SW 1271 (cell line): ENCODE results near the gene LAG3.
A peak's percentile ranks its signal among the peaks of the same experiment; 100 is the strongest.

Experiments
- DNase-seq, 2 experiments: peaks; one replicate each; lab custom pipeline; 2025; lab: John Stamatoyannopoulos, UW

Gene LAG3

DNA sequence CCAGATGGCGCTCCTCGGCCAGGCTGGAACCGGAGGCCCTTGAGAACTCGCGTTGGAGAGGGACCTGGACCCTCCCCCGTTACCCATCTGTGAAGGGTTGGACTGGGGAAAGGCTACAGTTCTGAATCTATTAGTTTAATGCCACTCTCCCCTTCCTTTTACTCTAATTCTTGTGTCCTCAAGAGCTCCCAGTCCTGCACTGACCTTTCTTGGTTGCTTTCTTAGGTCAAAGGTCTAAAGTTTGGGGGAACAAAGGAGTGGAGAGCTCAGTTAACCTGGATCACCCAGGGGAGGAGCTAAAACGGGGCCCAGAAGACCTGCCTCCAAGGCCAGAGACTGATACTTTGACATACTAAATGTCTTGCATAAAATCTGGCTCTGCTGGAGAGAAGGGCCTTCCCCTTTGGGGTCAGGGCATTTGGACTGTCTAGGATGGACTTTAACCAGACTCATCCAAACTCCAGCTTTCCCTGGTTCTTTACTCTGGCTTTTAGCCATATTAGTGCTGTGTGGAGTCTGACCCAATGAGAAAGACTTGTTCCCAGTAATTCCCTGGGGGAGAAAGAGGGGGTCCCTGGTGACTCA lies 18.5 kb upstream of the LAG3 start:
- no peak for DNase-seq

DNA sequence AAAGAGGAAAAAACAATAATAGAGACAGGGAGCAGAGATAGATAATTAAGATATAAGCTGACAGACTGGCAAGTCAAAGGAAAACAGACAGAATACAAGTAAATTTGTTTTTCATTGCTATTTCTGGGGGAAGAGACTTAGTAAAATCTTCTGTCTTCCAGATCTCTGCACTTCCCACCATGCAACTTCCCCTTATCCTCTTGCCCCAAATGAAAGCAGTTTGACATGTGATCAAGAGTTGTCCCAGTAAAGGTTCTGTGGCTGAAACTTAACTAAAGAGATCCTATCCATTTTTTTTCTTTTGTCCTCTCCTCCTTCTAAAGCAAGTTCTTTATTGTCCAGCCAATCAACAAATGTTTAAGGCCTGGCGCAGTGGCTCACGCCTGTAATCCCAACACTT lies 17.9 kb upstream of the LAG3 start:
- DNase-seq = no peak

DNA sequence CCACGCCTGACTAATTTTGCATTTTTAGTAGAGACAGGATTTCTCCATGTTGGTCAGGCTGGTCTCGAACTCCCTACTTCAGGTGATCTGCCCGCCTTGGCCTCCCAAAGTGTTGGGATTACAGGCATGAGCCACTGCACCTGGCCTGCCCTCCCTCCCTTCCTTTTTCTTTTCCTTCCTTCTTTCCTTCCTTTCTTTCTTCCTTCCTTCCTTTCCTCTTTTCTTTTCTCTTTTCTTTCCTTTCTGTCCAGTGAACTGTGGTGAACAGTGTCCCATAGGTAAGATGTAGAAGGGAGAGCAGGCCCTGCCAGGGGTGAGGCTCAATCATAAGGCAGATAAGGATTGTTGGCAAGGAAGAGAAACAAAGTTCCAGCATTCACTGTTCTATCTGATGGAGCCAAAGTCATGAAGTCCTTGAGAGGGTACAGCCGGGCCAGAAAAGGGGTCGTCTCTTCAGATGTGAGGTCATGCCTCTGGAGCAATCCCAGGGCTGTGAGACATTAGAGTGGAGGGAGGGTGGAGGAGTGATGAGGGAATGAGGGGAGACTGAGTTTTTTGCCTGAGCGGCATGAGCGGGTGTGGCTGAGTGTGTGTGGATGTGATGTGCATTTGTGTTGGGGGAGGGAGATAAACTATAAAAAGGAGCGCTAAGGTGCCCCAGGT lies 15.2 kb upstream of the LAG3 start:
- DNase-seq = no peak

DNA sequence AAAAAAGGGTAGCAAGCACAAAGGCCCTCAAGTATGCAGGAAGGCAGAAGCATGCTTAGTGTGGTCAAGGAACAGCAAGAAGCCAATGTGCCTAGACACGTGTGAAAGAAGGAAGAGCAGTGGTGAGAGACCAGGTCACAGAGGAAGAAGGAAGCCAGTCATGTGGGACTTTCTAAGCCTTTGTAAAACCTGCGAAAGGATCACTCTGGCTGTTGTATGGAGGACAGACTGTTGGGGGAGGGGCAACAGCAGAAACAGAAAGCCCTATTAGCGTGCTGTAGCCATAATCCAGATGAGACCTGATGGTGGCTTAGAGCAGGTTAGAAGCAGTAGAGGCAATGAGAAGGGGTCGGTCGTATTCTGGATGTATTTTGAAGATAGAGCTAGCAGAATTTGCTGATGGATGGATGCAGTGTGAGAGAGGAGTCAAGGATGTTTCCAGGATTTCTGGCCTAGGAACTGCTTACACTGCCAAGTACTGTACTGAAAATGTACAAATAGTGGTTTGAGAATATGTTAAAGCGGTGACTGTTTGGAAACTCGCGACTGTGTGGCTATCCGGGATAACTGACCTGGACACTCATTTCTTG lies 13.7 kb upstream of the LAG3 start:
- DNase-seq = no peak

DNA sequence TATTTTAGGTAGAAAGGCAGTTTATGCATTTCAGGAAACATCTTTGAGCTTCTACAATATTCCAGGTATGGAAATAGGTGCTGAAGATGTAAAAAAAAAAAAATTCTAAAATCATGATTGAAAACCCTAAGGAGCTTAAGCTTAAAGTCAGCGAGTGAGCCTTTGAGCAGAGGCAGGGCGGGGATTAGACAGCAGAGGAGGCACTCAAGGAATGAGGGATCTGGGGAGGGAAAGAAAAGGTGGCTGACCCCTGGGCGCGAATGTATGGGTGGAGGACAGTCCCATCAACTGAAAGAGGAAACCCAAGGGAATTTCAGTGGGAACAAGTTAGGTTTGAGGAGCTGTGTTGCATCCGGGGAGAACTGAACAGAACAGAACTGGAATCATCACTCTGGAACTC lies 12.6 kb upstream of the LAG3 start:
- DNase-seq = no peak

DNA sequence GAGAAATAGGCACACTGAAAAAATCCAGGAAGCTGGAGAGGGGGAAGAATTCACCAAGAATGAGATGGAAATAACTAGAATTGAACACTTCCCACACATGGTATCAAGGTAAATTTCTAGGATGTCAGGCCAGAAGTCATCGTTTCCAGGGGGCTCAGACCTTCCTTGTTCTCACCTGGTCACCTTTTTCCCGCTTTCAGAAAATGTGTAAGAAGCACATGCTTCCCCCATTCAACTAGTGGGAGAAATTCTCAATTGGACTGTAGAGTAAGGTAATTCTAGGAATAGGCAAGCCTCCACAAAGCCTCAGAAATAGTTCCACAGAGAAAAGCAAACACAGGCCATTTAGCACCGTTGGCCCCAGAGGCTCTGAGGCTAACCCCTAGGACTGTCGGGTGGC lies 8.9 kb upstream of the LAG3 start:
- no peak for DNase-seq

DNA sequence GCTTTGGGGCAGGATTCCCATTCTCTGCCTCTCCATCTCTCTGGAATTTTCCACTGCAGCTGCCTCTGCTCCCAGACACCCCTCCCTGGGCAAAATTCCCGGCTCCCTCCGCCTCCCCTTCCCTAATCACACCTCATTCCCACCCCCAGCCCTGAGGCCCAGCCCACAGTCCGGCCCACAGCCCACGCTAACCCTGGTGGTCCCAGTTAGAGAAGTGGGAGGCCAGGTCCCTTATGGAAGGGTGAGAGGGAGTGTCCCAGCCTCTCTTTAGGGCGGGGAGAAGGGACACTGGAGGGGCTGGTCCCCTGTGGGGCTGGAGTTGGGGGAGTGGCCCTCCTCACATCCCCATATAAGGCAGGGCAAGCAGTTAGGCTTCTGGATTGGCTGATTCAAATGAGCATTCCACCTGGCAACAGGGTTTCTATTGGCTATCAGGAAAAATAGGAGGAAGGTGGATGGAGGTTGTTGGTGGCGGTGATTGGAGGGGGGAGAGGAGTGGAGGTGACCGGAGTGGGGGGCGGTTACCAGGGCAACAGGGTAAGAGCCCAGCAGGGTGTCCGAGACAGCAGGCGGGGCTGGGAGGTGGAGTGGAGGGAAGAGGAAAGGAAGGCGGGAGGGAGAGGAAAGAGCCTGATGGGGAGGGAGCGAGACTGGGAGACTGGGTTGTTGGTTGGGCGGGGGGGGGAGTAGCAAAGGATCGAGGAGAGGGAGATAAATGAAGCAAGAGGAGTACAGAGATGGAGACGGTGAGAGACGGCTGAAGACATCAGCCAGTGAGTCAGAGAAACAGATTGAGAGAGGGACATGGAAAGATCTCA lies 8.1 kb upstream of the LAG3 start:
- DNase-seq = peak; percentile 100

DNA sequence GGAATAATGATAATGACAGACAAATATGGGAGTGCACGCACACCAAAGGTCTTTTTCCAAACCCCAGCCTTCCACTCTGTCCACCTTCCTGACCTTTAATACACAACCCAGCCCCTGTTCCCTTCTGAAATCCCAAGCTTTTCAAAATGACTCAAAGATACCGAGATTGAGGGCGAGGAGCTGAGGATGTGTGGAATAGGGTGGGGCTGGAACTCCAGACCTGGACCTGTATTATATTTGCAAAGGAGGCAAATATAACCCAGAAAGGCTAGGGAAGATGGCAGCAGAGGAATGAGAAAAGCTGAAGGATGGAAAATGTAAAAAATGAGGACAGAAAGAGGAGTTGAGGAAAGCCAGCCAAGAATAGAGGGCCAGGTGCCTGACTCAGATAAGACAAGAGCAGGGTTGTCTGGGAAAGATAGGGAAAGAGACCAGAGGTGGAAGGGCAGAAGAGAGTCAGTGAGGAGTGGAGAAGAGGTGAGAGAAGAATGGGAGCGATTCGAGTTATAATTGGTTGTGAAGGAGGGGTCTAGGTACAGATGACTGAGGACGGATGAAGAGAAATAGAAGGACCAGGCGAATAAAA lies 7.2 kb upstream of the LAG3 start:
- DNase-seq = no peak

DNA sequence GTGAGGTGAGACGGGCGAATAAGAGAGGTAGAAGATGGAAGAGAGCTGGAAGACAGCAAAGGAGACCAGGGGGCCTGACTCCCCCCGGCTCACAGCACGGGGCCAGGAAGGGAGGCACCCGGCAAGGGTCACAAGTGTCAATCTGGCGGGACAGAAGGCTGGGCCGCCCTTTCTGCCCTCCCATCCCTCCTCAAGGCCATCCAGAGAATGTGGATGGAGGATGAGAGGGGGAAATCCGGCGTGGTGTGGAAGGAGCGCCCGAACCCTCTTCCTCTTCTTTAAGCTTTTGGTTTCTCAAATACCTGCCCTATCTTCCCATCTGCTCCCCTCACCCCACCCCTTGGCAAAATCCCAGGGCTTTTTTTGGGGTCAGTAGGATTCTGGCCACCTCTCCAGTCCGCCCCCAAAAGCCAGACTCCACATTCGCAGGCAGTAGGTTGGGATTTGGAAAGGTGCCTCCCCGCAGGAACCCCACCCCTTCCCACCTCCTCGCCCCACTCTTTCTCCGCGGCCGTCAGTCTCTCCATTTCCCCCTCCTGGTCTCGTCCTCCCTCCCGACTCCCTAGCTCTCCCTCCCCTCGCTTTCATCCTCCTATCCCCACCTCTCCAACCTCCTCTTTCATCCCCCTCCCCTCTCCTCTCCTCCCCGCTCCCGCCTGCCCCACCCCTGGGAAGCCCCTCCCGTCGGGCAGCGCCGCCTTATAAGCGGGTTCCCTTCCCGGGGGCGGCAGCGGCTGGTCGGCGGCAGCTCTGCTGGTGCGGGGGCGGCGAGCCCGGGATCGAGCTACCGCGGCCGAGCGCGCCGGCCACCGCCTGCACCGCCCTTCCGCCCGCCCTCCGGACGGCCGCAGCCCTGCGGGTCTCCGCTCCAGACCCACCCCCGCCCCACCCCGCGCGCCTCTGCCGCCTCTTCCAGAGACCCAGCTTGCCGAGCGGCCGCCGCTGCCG lies 6.4 kb upstream of the LAG3 start, which contains the start of gene PTMS:
Gene PTMS, plus strand, starts transcription at position 730 of the 948 bp plus-strand sequence. CDS start 343 bp downstream, outside the sequence.
- DNase-seq = peak; percentile 63 to 93

DNA sequence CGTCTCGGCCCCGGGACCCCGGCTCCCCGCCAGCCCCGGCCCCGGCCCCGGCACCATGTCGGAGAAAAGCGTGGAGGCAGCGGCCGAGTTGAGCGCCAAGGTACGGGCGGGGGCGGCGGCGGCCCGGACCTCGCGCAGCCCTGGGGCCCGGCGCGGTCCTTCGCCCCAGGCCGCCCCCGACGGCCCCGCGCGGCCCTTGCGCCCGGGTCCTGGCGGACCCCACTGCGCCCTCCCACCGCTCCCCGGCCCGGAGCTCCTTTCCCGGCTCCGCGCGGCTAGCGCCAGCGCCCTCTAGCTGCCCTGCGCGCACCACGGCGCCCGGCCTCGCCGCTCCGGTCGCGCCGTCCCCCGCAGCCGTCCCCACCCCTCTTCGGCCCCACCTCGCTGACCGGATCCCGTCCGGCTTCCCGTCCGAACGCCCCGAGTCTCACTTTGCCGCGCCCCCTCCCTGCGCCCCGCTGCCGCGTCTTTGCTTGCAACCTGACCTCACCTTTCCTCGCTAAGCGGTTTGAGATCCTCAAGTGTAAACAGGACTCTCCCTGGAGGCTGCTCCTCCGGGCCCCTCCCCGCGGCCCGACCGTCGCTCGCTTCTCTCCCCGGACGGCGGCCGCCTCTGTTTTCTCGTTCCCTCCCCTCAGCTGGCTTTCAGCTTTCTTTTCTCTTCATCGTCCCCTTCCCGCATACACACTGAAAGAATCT lies 5.5 kb upstream of the LAG3 start:
- DNase-seq = peak; percentile 18 to 66

DNA sequence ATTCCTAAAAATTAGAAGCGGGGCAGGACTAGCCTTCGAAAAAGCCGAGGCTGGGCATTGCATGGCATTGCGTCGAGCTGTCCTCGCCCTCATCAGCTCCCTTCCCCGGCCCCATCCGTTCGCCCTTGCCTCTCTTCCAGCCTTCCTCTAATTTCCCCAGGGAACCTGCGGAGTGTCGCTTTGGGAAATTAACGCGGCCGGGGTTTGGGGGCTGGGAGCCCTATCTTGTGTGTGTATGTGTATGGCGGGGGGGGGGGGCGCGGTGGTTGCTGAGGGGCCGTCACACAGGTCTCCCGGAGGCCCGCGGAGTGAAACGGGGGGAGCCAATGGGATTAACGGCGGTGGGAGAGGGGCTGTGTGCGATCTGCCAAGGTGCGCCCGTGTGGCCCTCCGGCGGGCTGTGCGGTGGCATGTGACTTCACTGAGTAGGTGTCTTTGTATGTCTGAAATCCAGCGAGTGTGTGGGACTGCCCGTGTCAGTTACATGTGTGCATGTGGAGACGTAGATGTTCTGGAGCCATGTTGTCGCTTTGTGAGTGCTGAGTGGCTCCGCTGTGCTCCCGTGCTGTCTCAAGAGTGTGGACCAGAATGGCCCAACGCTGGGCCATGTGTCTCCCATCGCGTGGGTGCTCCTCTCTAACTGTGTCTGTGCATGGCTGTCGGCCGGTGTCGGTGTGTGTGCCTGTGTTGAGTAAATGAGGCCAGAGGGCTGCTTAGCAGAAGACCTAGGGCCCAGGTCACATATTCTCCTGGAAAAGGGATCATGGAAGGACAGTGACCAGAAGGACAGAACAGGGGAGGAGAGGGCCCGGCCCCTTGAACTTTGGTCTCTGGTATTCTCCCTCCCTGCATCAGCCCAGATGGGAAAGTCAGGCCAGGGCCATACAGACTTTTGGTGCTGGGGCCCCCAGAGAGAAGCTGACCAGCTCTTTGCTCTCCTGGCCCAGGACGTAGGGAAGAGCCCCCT lies 4.7 kb upstream of the LAG3 start:
- DNase-seq = peak in 1 of 2 experiments; percentile 23

DNA sequence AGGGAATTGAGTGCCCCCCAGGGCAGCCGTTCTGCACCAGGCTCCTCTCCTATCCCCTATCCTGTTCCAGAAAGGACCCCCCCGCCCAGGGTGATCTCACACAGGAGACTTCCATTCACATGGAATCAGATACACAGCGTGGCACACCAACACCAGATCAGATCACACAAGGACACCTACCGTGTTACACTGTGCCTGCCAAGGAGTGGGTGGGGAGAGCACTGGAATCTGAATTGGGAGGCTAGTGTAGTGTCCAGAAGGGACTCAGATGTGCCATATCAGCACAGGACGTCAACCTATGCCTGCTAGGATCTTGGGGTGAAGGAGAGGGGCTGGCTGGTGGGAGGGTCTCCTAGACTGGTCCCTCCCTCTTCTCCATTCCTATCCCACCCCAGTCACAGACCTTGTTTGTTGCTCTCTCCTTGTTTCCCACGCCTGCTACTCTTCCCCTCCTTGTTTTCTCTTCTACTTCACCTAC lies 3.8 kb upstream of the LAG3 start:
- DNase-seq = no peak

DNA sequence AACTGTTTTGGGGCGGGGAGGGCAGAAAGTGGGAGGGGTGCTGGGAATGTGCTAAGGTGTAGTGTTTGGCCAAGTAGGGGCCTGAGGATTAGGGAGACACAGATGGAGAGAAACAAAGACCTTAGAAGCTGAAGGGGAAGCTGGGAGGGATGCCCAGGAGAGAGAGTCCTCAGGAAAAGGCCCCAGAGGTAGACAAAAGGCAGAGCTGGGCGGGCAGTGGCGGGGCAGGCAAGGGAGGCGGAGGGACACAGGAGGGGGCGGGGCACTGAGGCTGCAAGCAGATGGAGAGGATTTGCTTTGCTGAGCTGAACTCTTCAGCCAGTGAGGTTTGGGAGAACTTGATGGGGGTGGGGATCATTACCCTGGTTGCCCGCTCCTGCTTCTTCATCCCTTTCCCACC lies 3.3 kb upstream of the LAG3 start:
- peak in 1 of 2 experiments; percentile 15 for DNase-seq

DNA sequence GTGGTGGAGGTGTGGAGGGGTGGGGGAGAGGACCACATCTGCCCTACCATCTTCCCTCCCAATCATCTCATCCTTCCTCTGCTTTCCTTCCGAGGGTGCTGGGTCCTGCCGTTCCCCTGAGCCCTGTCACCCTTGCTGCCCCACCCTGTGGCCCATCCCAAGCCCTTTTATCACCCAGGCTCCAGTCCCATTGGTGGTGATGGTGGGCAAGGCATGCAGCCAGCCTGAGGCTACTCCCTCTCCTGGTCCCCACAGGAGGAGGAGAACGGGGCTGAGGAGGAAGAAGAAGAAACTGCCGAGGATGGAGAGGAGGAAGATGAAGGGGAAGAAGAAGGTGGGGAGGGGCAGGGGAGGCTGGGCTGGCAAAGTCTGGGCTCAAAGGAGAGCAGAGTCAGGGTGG lies 2.7 kb upstream of the LAG3 start:
- DNase-seq = no peak

DNA sequence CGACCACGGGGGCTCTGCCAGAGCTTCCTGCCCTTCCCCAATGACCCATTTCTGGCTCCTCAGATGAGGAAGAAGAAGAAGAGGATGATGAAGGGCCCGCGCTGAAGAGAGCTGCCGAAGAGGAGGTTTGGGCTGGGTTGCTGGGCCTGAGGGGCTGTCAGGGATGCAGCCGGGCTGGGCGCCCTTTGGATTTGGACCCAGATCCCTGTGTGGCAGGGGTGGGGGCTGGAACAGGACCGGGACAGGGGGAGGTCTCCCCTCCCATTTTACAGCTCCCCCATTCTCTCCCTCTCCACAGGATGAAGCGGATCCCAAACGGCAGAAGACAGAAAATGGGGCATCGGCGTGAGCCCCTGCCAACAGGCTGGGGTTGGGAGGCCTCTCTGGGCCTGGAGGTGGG lies 2.2 kb upstream of the LAG3 start:
- DNase-seq = no peak

DNA sequence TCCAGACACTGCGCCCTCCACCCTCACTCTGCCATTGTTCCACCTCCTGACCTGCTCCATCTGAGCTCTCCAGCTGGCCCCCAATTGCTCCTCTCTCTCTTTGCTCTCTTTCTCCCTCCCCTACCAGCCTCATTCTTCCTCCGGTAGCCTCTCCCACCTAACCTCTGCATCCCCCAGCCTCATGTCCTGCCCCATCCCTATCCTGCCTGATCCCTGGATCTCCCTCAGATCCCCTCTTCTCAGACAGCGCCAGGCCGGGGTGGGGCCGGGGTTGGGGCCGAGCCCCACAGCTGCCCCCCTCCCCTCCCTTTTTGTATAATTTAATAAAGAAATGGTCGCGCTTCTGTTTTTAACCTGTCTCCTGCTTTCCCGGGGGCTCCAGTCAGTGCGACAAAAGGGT lies 1.7 kb upstream of the LAG3 start:
- no peak for DNase-seq

DNA sequence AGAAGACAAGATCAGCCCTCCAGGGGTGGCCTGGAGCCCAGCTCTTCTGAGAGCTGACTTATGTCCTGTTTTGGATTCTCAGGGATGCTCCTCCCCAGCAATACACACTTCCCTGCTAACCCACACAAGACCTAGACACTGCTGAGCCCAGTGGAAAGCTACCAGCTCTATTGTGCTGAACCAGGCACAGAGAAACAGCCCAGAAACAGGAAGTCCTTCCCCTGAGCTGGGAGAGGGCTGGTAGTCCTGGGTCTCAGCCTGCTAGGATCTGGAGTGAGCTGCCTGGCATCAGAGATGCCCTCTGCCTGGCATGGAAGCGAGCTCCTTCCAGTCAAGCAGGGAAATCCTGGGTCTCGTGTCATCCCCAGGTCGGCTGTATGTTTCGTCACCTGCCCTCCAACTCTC lies 1.2 kb upstream of the LAG3 start:
- peak in 1 of 2 experiments; percentile 32 for DNase-seq

DNA sequence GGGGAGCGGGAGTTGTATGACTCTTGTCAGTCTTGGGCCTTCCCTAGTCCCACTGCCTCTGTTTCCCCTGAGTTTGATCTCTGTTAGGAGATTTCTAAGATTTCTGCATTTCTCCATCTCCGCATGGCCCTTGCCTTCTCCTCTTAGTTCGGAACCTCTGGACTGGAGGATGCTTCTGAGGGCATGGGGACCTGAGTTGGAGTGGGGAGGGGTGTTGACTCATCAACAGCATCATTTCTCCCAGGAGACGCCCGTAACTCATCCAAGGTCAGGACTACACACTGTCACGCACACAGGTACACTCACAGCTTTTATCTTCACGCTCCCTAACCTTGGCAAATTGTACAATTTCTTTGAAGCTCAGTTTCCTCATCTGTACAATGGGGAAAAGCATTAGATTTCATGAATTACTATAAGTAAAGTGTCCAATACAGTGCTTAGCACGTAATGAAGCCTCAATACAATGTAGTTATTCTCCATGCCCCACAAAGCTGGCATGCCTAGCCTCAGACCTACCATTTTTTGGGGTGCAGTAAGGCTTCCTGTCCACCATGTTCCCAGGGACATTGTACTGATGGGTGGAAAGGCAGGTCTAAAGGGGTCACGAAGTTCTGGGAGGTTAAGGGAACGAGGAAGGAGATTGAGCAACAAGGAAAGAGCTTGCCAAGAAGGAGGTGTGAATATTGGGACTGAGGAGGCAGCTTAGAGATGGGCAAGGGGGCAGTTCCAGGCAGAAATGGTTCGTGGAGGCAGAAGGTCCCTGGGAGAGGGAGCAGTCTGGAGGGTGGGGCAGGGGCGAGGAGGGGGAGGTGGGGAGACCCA lies 600 bp upstream of the LAG3 start:
- no peak for DNase-seq
